HepG2 (cell line): ENCODE data around the gene EEF1A2. TPM values are rescaled to one million over a fixed set of nuclear protein-coding genes. Genes with fewer than 3 reads are reported as not detected.

Experiments used
- BRCA1 ChIP-seq: sonication (generic); formaldehyde crosslinking; IDR thresholded peaks from 2 replicates; pipeline ENCODE4 v1.4.0; 2020; ENCODE audit warnings: missing genetic modification reagents
- CEBPG ChIP-seq: IDR thresholded peaks from 2 replicates; pipeline ENCODE4 v1.6.1; 2016
- FOXK2 ChIP-seq: fragments of 450-650 bp; IDR thresholded peaks from 2 replicates; pipeline ENCODE4 v1.6.1; 2016
- KLF15 ChIP-seq: sonication (generic); formaldehyde crosslinking; IDR thresholded peaks from 2 replicates; pipeline ENCODE4 v1.8.1; 2023; ENCODE audit warnings: borderline replicate concordance, mild to moderate bottlenecking, inconsistent platforms, missing genetic modification reagents, mixed read lengths
- MIXL1 ChIP-seq: IDR thresholded peaks from 2 replicates; pipeline ENCODE4 v1.6.1; 2016
- NFE2L2 ChIP-seq: fragments of 150-350 bp; IDR thresholded peaks from 2 replicates; pipeline ENCODE4 v1.6.1; 2014; ENCODE audit warnings: low read length
- NONO ChIP-seq, 2 experiments: fragments of 450-650 bp in 1 of 2; sonication (generic) in 1 of 2; formaldehyde crosslinking in 1 of 2; IDR thresholded peaks in 1 of 2; conservative IDR thresholded peaks in 1 of 2; 2 replicates each; pipeline versions ENCODE4 v1.6.1 to v1.8.0; 2017 to 2022; ENCODE audit warnings: mild to moderate bottlenecking in 1 of 2, missing genetic modification reagents in 1 of 2, moderate library complexity in 1 of 2
- ONECUT2 ChIP-seq: sonication (generic); formaldehyde crosslinking; IDR thresholded peaks from 2 replicates; pipeline ENCODE4 v1.4.0; 2020; ENCODE audit warnings: missing genetic modification reagents
- RFXANK ChIP-seq: IDR thresholded peaks from 2 replicates; pipeline ENCODE4 v1.6.1; 2016
- RXRA ChIP-seq: sonication (generic); formaldehyde crosslinking; IDR thresholded peaks from 2 replicates; pipeline ENCODE4 v1.5.1; 2020; ENCODE audit warnings: missing genetic modification reagents
- SIN3A ChIP-seq: IDR thresholded peaks from 2 replicates; pipeline ENCODE4 v1.6.1; 2011; ENCODE audit warnings: low read depth, mild to moderate bottlenecking, control low read depth, low read length, borderline replicate concordance
- SNRNP70 ChIP-seq: fragments of 200-400 bp; formaldehyde crosslinking; IDR thresholded peaks from 2 replicates; pipeline ENCODE4 v1.6.1; 2017; ENCODE audit warnings: mild to moderate bottlenecking, low read depth, low read length, moderate library complexity
- STAT5B ChIP-seq: sonication (generic); formaldehyde crosslinking; IDR thresholded peaks from 2 replicates; pipeline ENCODE4 v1.4.0; 2020; ENCODE audit warnings: missing genetic modification reagents
- ZNF274 ChIP-seq: sonication (generic); formaldehyde crosslinking; IDR thresholded peaks from 2 replicates; pipeline ENCODE4 v1.5.1; 2020; ENCODE audit warnings: mild to moderate bottlenecking, missing genetic modification reagents
- ZNF30 ChIP-seq: sonication (generic); formaldehyde crosslinking; IDR thresholded peaks from 2 replicates; pipeline ENCODE4 v1.5.0; 2020; ENCODE audit warnings: mild to moderate bottlenecking, missing genetic modification reagents
- ZNF567 ChIP-seq: sonication (generic); formaldehyde crosslinking; IDR thresholded peaks from 2 replicates; pipeline ENCODE4 v1.8.1; 2023; ENCODE audit warnings: mild to moderate bottlenecking, missing genetic modification reagents, borderline replicate concordance
- ZNF737 ChIP-seq: sonication (generic); formaldehyde crosslinking; IDR thresholded peaks from 2 replicates; pipeline ENCODE4 v1.5.0; 2020; ENCODE audit warnings: missing genetic modification reagents, mild to moderate bottlenecking, borderline replicate concordance
- ZNF782 ChIP-seq: sonication (generic); formaldehyde crosslinking; IDR thresholded peaks from 2 replicates; pipeline ENCODE4 v1.4.0; 2020; ENCODE audit warnings: missing genetic modification reagents, mild to moderate bottlenecking, borderline replicate concordance
- polyA plus RNA-seq, 8 experiments: library from polyadenylated mRNA; depleted of rRNA in 3 of 8; stranded (reverse) in 7 of 8; unstranded in 1 of 8; fragments of >200 nt; fragmentation: Illumina TruSeq in 4 of 8; extraction: Trizol in 4 of 8; gene quantifications; 2 replicates each; pipeline versions ENCODE4 v1.2.1 to v1.2.3, GENCODE V29; 2011 to 2016; ENCODE audit warnings: low read depth in 4 of 8, missing spikeins in 1 of 8, mixed read lengths in 1 of 8; ENCODE audit not compliant: insufficient read depth in 1 of 8
- total RNA-seq, 5 experiments: library from RNA; depleted of rRNA; stranded (reverse); fragments of >200 nt; fragmentation: Illumina TruSeq; extraction: Trizol; gene quantifications; 2 replicates each; pipeline ENCODE4 v1.2.3, GENCODE V29; 2016; ENCODE audit warnings: low read depth in 1 of 5
- TF ChIP-seq, protein P1 (sequence below): sonication (generic); formaldehyde crosslinking; IDR thresholded peaks from 2 replicates; pipeline ENCODE4 v1.4.0; 2020; ENCODE audit warnings: missing genetic modification reagents, borderline replicate concordance
- TF ChIP-seq, protein P2 (sequence below): sonication (generic); formaldehyde crosslinking; IDR thresholded peaks from 2 replicates; pipeline ENCODE4 v1.4.0; 2020; ENCODE audit warnings: missing genetic modification reagents
- TF ChIP-seq, protein P3 (sequence below): sonication (generic); formaldehyde crosslinking; IDR thresholded peaks from 2 replicates; pipeline ENCODE4 v1.4.0; 2020; ENCODE audit warnings: missing genetic modification reagents, borderline replicate concordance
- TF ChIP-seq, protein P4 (sequence below): sonication (generic); formaldehyde crosslinking; conservative IDR thresholded peaks from 2 replicates; pipeline ENCODE4 v1.4.0; 2020; ENCODE audit warnings: mild to moderate bottlenecking, missing genetic modification reagents, moderate library complexity

EEF1A2 gene
- total and polyA plus RNA-seq, 2 of the 13 experiments (the other 11 are each of a cell fraction or from before 2014, with no cell fraction given), result 0.44 to 0.87 TPM

DNA sequence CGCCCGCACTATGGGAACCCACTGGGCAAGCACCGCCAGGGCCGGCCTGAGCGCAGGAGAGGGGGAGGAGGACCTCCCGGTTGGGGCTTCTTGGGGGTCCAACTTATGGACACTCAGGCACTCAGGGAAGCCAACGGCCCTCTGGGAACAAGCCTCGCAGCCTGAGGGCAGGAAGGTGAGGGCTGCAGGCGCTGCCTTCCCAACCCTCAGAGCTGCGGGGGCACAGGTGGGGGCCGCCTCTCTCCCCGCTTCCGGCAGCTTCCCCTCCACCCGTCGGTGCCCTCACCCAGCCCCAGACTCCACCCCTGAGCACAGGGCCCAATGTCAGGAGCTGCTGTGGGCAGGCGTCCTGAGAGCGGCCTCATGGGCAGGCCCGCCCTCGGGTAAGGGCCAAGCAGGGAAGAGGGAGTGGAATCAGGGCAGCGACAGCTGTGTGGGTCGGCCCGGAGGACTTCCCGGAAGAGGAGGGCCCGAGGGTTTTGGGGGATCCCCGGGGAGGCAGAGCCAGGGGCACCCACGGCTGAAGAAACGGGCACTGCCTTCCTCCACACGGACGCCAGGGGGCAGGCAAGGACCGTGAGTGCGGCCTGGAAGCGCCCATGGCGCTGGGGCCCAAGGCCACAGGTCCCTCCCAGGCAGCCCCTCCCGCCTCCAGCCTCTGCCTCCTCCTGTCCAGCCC, 38.8 kb upstream of the EEF1A2 start (continued):
- TF ChIP-seq ZNF782 (CRISPR knock-in tag) (peak; percentile 55; the same call in 1 of the 2 replicates), BRCA1 (CRISPR knock-in tag) (peak; percentile 90; the same call in 1 of the 2 replicates), ZNF567 (CRISPR knock-in tag) (peak; percentile 95), NONO (IDR thresholded peaks at IDR 0.05) (no peak), NONO (CRISPR knock-in tag; conservative IDR thresholded peaks at IDR 0.05) (peak; percentile 81; the same call in 1 of the 2 replicates), ZNF30 (CRISPR knock-in tag) (no peak), SIN3A (no peak; the same call in 1 of the 2 replicates), STAT5B (CRISPR knock-in tag) (no peak), KLF15 (CRISPR knock-in tag) (no peak), RXRA (peak; percentile 93), CEBPG (peak; percentile 45; the same call in 1 of the 2 replicates), ONECUT2 (CRISPR knock-in tag) (no peak), RFXANK (CRISPR knock-in tag) (peak; percentile 87; the same call in 1 of the 2 replicates), ZNF737 (CRISPR knock-in tag) (no peak), SNRNP70 (no peak), FOXK2 (no peak), NFE2L2 (no peak), MIXL1 (0 out of 2 replicates have a peak, but pooled peaks have one; percentile 43), ZNF274 (CRISPR knock-in tag) (peak; percentile 84; the same call in 1 of the 2 replicates)
- TF ChIP-seq, protein P1, sequence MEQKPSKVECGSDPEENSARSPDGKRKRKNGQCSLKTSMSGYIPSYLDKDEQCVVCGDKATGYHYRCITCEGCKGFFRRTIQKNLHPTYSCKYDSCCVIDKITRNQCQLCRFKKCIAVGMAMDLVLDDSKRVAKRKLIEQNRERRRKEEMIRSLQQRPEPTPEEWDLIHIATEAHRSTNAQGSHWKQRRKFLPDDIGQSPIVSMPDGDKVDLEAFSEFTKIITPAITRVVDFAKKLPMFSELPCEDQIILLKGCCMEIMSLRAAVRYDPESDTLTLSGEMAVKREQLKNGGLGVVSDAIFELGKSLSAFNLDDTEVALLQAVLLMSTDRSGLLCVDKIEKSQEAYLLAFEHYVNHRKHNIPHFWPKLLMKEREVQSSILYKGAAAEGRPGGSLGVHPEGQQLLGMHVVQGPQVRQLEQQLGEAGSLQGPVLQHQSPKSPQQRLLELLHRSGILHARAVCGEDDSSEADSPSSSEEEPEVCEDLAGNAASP (CRISPR knock-in tag), result peak; percentile 82
- TF ChIP-seq, protein P2, sequence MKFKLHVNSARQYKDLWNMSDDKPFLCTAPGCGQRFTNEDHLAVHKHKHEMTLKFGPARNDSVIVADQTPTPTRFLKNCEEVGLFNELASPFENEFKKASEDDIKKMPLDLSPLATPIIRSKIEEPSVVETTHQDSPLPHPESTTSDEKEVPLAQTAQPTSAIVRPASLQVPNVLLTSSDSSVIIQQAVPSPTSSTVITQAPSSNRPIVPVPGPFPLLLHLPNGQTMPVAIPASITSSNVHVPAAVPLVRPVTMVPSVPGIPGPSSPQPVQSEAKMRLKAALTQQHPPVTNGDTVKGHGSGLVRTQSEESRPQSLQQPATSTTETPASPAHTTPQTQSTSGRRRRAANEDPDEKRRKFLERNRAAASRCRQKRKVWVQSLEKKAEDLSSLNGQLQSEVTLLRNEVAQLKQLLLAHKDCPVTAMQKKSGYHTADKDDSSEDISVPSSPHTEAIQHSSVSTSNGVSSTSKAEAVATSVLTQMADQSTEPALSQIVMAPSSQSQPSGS (CRISPR knock-in tag), result peak; percentile 83; the same call in 1 of the 2 replicates
- TF ChIP-seq, protein P3, sequence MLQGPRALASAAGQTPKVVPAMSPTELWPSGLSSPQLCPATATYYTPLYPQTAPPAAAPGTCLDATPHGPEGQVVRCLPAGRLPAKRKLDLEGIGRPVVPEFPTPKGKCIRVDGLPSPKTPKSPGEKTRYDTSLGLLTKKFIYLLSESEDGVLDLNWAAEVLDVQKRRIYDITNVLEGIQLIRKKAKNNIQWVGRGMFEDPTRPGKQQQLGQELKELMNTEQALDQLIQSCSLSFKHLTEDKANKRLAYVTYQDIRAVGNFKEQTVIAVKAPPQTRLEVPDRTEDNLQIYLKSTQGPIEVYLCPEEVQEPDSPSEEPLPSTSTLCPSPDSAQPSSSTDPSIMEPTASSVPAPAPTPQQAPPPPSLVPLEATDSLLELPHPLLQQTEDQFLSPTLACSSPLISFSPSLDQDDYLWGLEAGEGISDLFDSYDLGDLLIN (CRISPR knock-in tag), result peak; percentile 76; the same call in 1 of the 2 replicates
- TF ChIP-seq, protein P4, sequence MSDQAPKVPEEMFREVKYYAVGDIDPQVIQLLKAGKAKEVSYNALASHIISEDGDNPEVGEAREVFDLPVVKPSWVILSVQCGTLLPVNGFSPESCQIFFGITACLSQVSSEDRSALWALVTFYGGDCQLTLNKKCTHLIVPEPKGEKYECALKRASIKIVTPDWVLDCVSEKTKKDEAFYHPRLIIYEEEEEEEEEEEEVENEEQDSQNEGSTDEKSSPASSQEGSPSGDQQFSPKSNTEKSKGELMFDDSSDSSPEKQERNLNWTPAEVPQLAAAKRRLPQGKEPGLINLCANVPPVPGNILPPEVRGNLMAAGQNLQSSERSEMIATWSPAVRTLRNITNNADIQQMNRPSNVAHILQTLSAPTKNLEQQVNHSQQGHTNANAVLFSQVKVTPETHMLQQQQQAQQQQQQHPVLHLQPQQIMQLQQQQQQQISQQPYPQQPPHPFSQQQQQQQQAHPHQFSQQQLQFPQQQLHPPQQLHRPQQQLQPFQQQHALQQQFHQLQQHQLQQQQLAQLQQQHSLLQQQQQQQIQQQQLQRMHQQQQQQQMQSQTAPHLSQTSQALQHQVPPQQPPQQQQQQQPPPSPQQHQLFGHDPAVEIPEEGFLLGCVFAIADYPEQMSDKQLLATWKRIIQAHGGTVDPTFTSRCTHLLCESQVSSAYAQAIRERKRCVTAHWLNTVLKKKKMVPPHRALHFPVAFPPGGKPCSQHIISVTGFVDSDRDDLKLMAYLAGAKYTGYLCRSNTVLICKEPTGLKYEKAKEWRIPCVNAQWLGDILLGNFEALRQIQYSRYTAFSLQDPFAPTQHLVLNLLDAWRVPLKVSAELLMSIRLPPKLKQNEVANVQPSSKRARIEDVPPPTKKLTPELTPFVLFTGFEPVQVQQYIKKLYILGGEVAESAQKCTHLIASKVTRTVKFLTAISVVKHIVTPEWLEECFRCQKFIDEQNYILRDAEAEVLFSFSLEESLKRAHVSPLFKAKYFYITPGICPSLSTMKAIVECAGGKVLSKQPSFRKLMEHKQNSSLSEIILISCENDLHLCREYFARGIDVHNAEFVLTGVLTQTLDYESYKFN (CRISPR knock-in tag), result peak; percentile 67
